PC-9 (cell line): ENCODE measurements around the gene CACNB4. TPM values are rescaled to one million over a fixed set of nuclear protein-coding genes. Genes with fewer than 3 reads are reported as not detected.

Source experiments
- BruUV-seq: library from RNA; stranded (reverse); fragments of 400-500 nt; replicated peaks from 2 replicates; lab custom pipeline; 2021; lab: Mats Ljungman, UMichigan
- CTCF ChIA-PET: fragments of 300-600 bp; sonication (Branson Sonifier 250); formaldehyde crosslinking; loops from one replicate; lab custom pipeline; 2022; ENCODE audit warnings: antibody characterized with exemption; lab: Charles Lee
- POLR2A ChIA-PET: fragments of 300-600 bp; sonication (Branson Sonifier 250); formaldehyde crosslinking; loops from one replicate; lab custom pipeline; 2022; ENCODE audit warnings: antibody characterized with exemption; ENCODE audit not compliant: unreplicated experiment; lab: Charles Lee
- DNase-seq, 2 experiments: peaks; one replicate each; pipeline versions ENCODE4 v3.0.0 to v3.0.0-alpha.2; 2015 to 2022; ENCODE audit warnings: mixed read lengths in 1 of 2
- H2AFZ ChIP-seq: fragments of 200-600 bp; sonication (generic); 2 replicates; pipeline ENCODE4 v1.8.1; 2017; ENCODE audit warnings: antibody characterized with exemption
- H3F3A ChIP-seq: fragments of 200-600 bp; sonication (generic); 2 replicates; pipeline ENCODE4 v1.8.1; 2017; ENCODE audit warnings: antibody characterized with exemption, mild to moderate bottlenecking, low read depth; ENCODE audit not compliant: insufficient read depth
- H3K27ac ChIP-seq: fragments of 200-600 bp; sonication (generic); 2 replicates; pipeline ENCODE4 v1.6.1; 2016; ENCODE audit warnings: mixed run types
- H3K27me3 ChIP-seq: fragments of 200-600 bp; sonication (generic); 2 replicates; pipeline ENCODE4 v1.6.1; 2016; ENCODE audit warnings: low read depth, mixed run types; ENCODE audit not compliant: insufficient read depth
- H3K36me3 ChIP-seq: fragments of 200-600 bp; sonication (generic); 2 replicates; pipeline ENCODE4 v1.6.1; 2016; ENCODE audit warnings: low read depth, mixed run types
- H3K4me1 ChIP-seq: fragments of 200-600 bp; sonication (generic); replicated peaks from 2 replicates; pipeline ENCODE4 v1.6.1; 2016; ENCODE audit warnings: mixed run types; ENCODE audit not compliant: insufficient read depth
- H3K4me2 ChIP-seq: fragments of 200-600 bp; sonication (generic); 2 replicates; pipeline ENCODE4 v1.6.1; 2017; ENCODE audit warnings: mixed run types
- H3K4me3 ChIP-seq: fragments of 200-600 bp; sonication (generic); 2 replicates; pipeline ENCODE4 v1.6.1; 2016; ENCODE audit warnings: mixed run types
- H3K79me2 ChIP-seq: fragments of 200-600 bp; sonication (generic); 2 replicates; pipeline ENCODE4 v1.6.1; 2017; ENCODE audit warnings: low read depth, mixed run types
- H3K9me2 ChIP-seq: fragments of 200-600 bp; sonication (generic); 2 replicates; pipeline ENCODE4 v1.8.1; 2017; ENCODE audit warnings: mild to moderate bottlenecking; ENCODE audit not compliant: insufficient read depth
- H3K9me3 ChIP-seq: fragments of 200-600 bp; sonication (generic); 2 replicates; pipeline ENCODE4 v1.8.1; 2016; ENCODE audit warnings: low read depth; ENCODE audit not compliant: insufficient read depth
- H4K20me1 ChIP-seq: fragments of 200-600 bp; sonication (generic); 2 replicates; pipeline ENCODE4 v1.8.1; 2017; ENCODE audit not compliant: insufficient read depth
- CTCF ChIP-seq: fragments of 200-600 bp; sonication (generic); conservative IDR thresholded peaks from 2 replicates; pipeline ENCODE4 v1.6.1; 2017; ENCODE audit warnings: mixed run types, antibody characterized with exemption, mild to moderate bottlenecking, moderate library complexity
- EZH2 ChIP-seq: fragments of 200-600 bp; sonication (generic); IDR thresholded peaks from 2 replicates; pipeline ENCODE4 v1.8.0; 2017; ENCODE audit warnings: antibody characterized with exemption, low read depth
- intact Hi-C: fragments of 100-400 bp; cut with micrococcal nuclease; formaldehyde crosslinking; loops from one replicate; pipeline ENCODE4 v1.10.0; 2022; ENCODE audit not compliant: unreplicated experiment
- total RNA-seq: library from RNA; stranded (reverse); gene quantifications from 2 replicates; pipeline ENCODE4 v1.2.3, GENCODE V29; 2021

The CACNB4 gene
- total RNA-seq, 1 experiment from 2014 or later: 0.98 TPM

GRCh38 chr2:151786077-151786476 lies 312.8 kb downstream of the CACNB4 start:
- Histone ChIP-seq H3K9me2 (no peaks in the 10 kb centered on the region), H3K4me1 (no peaks in the 10 kb centered on the region), H3K9me3 (no peaks in the 10 kb centered on the region), H3K79me2 (no peaks in the 10 kb centered on the region), H3K27ac (no peak overlapping the region), H3K27me3 (no peaks in the 10 kb centered on the region), H3K4me2 (no peak overlapping the region), H3K4me3 (no peak overlapping the region), H3K36me3 (no peaks in the 10 kb centered on the region), H2AFZ (no peak overlapping the region), H3F3A (no peaks in the 10 kb centered on the region), H4K20me1 (no peaks in the 10 kb centered on the region)
- no peak for DNase-seq
- no TSS peak for BruUV-seq
- TF ChIP-seq EZH2 (no peak), CTCF (no peak)
- ChIA-PET POLR2A (no interaction called here), CTCF (no interaction called here)
- intact Hi-C loops: no loop called here

- intact Hi-C loops: no loop called here
- BruUV-seq: no TSS peak
- CTCF ChIA-PET: interaction anchor here (0.6 kb wide), 2 partner anchors 46 to 331 kb away, joined by 5 read pairs; no protein-coding TSS in a partner anchor
- Histone ChIP-seq H3K4me2 (no peak overlapping the region), H3K4me1 (no peaks in the 10 kb centered on the region), H4K20me1 (no peaks in the 10 kb centered on the region), H3K27me3 (no peaks in the 10 kb centered on the region), H3F3A (no peaks in the 10 kb centered on the region), H3K9me2 (no peaks in the 10 kb centered on the region), H3K9me3 (no peaks in the 10 kb centered on the region), H3K79me2 (no peaks in the 10 kb centered on the region), H3K4me3 (no peak overlapping the region), H3K36me3 (no peaks in the 10 kb centered on the region), H3K27ac (no peak overlapping the region), H2AFZ (no peak overlapping the region)
- TF ChIP-seq EZH2 (no peak), CTCF (no peak)
- DNase-seq: no peak
- POLR2A ChIA-PET: no interaction called here
These were observed 315.7 kb downstream of the CACNB4 start for GRCh38 chr2:151783133-151783520.

Other genes starting within 250 kb of the CACNB4 start
- 14.6 and 16.0 TPM in 2 replicates for gene STAM2, start 76.7 kb upstream of the CACNB4 start, total RNA-seq
- 29.0 and 33.6 TPM in 2 replicates for gene FMNL2, start 236.1 kb upstream of the CACNB4 start, total RNA-seq